GM21390 (cell line): ENCODE measurements around the gene PPP1R14C.

ENCODE experiments used
- ATAC-seq: cut with Tn5 transposase; IDR thresholded peaks from one replicate; pipeline ENCODE4 v1.9.1; 2021; ENCODE audit not compliant: unreplicated experiment

PPP1R14C gene

DNA sequence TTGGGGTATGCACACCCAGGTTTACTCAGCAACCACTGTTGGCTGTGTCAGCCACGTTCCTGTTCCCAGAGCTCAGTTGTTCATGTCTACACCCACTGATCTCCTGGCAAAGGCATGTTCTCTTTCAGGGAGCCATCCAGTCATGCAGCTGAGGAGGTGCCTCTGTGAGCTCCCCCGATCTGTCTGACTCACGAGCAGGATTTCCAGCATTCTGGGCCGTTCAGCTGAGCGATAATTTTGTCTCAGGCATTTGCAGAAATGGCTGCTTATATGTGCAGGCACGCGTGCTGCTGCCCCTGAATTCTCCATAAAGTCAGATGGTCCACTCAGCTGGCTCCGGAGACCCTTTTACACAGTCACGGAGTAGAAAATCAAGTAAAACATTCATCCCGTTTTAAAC is 147.6 kb downstream of the PPP1R14C start:
- no peak for ATAC-seq

DNA sequence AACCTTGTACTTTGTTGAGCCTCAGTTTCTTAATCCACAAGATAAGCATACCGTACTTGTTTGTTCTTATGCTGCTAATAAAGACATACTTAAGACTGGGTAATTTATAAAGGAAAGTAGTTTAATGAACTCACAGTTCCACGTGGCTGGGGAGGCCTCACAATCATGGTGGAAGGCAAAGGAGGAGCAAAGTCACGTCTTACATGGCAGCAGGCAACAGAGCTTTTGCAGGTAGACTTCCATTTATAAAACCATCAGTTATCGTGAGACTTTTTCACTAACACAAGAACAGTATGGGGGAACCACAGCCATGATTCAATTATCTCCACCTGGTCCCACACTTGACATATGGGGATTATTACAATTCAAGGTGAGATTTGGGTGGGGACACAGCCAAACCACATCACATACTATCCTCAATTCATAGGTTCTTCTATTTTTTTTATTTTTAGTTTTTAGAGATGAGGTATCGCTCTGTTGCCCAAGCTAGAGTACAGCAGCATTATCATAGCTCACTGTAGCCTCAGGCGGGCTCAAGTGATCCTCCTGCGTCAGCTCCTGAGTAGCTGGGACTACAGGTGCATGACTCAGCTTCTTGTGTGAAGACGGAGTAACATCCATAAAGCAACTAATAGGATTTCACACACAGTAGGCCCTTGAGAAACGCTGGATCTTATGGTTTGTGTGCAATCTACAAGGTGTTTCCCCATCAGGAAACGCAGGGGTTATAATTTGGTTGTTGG is 149.3 kb downstream of the PPP1R14C start:
- no peak for ATAC-seq

DNA sequence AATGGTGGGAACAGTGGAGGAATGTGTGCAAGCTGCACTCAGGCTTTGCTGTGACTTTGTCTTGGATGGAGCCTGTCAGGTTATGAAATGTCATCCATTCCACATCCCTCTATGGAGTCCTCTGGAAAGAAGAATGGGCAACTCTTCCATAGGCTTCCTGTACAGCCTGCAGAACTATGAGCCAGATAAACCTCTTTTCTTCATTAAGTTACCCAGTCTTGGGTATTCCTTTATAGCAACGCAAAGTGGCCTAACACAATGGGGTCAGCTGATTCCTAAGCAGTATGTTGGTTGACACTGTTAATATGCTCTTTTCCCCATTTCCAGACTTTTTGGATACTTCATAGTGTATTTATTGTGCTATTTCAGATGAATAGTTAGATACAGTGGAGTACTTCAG is 150.2 kb downstream of the PPP1R14C start:
- no peak for ATAC-seq

DNA sequence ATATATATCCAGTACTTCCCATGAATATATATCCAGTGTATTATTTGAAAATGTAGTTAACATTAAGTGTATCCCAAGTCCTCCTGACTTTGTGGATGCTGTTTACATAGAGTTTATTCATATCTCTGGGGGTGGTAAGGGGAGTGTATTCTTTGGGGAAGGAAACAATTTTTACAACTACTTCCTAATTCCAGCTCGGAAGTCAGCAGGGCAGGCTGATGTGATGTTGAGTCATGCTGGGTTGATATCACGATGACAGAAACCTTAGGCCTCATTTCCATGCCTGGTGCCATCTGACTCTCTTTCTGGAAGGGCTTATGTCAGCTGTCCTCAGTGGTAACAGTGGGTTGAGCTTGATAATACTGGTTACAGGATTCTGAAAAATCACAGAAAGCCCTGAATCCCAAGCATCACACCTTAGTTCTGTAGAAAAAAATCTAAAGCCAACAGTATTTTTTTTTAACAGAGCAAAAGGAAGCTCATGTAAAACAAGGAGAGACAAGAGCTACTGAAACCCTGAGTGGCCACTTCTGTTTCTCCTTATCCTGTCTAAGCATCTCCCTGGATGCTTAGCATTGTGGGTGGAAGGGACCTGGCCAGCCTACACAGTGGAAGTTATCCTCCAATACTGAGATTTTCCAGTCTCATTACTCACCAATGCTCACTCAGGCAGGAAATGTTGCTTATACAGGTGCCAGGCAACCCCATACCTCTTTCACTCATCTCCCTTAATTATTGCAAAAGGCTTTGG is 150.8 kb downstream of the PPP1R14C start:
- ATAC-seq: no peak

DNA sequence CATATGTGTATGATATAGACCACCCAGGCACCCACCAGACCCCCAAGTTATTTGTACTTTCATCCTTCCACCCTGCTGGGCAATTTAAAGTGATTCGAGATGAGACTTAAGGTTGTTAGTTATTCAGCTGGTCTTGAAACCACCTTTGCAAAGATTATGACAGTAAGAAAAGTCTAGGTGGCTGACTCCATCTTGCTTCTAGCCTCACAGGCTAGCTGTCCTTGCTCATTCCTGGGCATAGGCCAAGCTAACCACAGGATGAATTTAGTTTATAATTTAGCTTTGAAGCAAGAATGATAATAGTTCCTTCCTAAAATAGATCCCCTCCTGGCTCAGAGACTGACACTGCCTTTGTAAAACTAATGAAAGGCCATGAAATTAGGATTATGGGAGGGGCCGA is 154.0 kb downstream of the PPP1R14C start:
- no peak for ATAC-seq

DNA sequence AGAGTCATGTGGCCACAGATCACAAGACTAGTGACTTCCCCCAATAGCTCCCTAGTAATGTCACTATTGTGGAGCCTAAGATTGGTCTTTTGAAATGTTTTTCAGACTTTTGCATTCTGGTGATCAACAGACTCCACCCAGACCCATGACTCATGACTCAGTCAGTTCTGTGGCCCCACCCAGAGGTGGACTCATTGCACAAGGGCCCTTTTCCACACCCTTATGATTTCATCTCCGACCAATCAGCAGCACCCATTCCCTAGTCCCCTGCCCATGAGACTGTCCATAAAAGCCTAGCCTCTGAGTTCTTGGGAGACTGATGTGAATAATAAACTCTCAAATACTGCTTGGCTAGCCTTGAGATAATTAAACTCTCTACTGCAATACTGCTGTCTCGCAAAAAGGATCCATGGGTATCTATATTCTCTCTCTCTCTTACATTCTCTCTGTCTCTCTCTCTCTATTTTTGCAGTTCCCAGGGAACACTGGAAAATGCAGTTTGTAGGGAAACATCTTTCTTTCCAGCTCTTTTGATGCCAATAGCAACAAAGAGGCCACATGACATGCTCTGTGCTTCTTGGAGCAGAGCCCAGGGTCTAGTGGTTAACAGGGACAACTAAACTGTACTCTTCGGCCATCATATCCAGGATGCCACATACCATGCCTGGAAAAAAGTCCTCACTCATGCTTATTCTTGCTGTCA is 154.6 kb downstream of the PPP1R14C start:
- ATAC-seq: no peak

DNA sequence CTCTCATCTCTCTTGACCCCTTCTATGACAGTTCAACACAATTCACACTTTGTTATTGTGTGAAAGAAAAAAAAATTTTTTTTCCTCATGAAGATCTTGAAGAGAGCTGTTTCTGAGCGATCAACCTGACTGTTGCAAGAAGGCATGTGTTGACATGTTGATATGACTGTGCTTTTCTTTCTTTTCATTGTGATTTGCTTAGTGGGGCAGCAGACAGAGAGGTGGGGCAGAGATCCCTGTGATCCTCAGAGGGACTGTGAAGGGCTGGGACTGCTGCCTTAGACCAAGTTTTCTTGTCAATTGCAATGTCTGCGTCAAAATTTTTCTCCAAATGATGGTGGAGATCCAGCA is 155.2 kb downstream of the PPP1R14C start:
- no peak for ATAC-seq

DNA sequence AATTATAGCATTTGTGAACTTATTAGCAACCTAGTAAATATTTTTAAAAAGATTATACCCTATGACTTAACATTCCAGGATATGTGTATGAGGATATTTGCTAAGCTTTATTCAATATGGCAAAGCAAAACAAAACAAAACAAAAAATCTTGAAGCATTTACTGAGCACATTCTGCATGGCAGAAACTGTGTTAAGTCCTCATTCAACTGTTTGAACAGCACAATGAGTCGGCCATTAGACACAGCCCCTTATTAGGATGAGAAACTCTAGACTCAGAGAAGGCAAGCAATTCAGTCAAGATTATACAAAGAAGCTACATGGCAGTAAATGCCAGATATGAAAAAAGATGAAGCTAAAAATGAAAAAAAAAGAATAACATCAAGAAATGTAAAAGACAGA is 155.8 kb downstream of the PPP1R14C start:
- no peak for ATAC-seq
